IMR-90 (cell line): Measurements from ENCODE around the gene PLXDC1. TPM values are rescaled to one million over a fixed set of nuclear protein-coding genes. Genes with fewer than 3 reads are reported as not detected.

Experiments
- ATAC-seq: fragments of 200-7000 bp; cut with Tn5 transposase; 2 replicates; pipeline ENCODE4 v1.9.1; 2020; ENCODE audit warnings: low read depth, mild to moderate bottlenecking, moderate library complexity
- BruUV-seq: library from RNA; stranded (reverse); fragments of 400-500 nt; replicated peaks from 2 replicates; lab custom pipeline; 2021; lab: Mats Ljungman, UMichigan
- CTCF ChIA-PET: fragments of 300-600 bp; formaldehyde crosslinking; extraction: SDS; loops from one replicate; lab custom pipeline; 2021; ENCODE audit warnings: antibody characterized with exemption; lab: Yijun Ruan, JAX
- POLR2A ChIA-PET: fragments of 300-600 bp; sonication (Branson Sonifier 250); formaldehyde crosslinking; loops from one replicate; lab custom pipeline; 2022; ENCODE audit warnings: antibody characterized with exemption; ENCODE audit not compliant: unreplicated experiment; lab: Charles Lee
- DNase-seq: peaks from one replicate; pipeline ENCODE4 v3.0.0; 2013
- H2AFZ ChIP-seq: replicated peaks from 2 replicates; pipeline ENCODE3; 2013; ENCODE audit warnings: low read length, mild to moderate bottlenecking; ENCODE audit not compliant: poor library complexity
- H2AK5ac ChIP-seq: 2 replicates; pipeline ENCODE4 v1.6.1; 2013; ENCODE audit warnings: low read depth, low read length, inconsistent platforms
- H2AK9ac ChIP-seq: replicated peaks from 2 replicates; pipeline ENCODE3; 2013; ENCODE audit warnings: mild to moderate bottlenecking, low read depth, low read length, moderate library complexity; ENCODE audit not compliant: poor library complexity
- H2BK120ac ChIP-seq: 2 replicates; pipeline ENCODE4 v1.6.1; 2013; ENCODE audit warnings: low read depth, low read length, inconsistent platforms
- H2BK15ac ChIP-seq: 3 replicates; pipeline ENCODE4 v1.6.1; 2013; ENCODE audit warnings: low read depth, low read length, inconsistent platforms
- H2BK20ac ChIP-seq: 2 replicates; pipeline ENCODE4 v1.6.1; 2013; ENCODE audit warnings: low read depth, mild to moderate bottlenecking, inconsistent platforms, low read length, moderate library complexity
- H2BK5ac ChIP-seq: 2 replicates; pipeline ENCODE4 v1.6.1; 2013; ENCODE audit warnings: mild to moderate bottlenecking, low read depth, low read length, inconsistent platforms; ENCODE audit not compliant: poor library complexity, severe bottlenecking
- H3K14ac ChIP-seq: replicated peaks from 2 replicates; pipeline ENCODE4 v1.6.1; 2013; ENCODE audit warnings: low read depth, low read length, inconsistent platforms
- H3K18ac ChIP-seq: 2 replicates; pipeline ENCODE4 v1.6.1; 2013; ENCODE audit warnings: low read depth, low read length, control low read depth
- H3K23ac ChIP-seq: 2 replicates; pipeline ENCODE4 v1.6.1; 2013; ENCODE audit warnings: low read depth, low read length, inconsistent platforms
- H3K27ac ChIP-seq: 2 replicates; pipeline ENCODE4 v1.5.1; 2013; ENCODE audit warnings: mild to moderate bottlenecking, control low read depth, low read length; ENCODE audit not compliant: insufficient read depth
- H3K27me3 ChIP-seq: 2 replicates; pipeline ENCODE4 v1.6.1; 2013; ENCODE audit warnings: low read length; ENCODE audit not compliant: control insufficient read depth, insufficient read depth
- H3K36me3 ChIP-seq: 2 replicates; pipeline ENCODE4 v1.6.1; 2013; ENCODE audit warnings: low read length, mixed read lengths; ENCODE audit not compliant: control insufficient read depth, insufficient read depth
- H3K4ac ChIP-seq: 2 replicates; pipeline ENCODE4 v1.6.1; 2013; ENCODE audit warnings: low read depth, low read length, inconsistent platforms
- H3K4me1 ChIP-seq: 2 replicates; pipeline ENCODE4 v1.6.1; 2013; ENCODE audit warnings: low read length, mixed read lengths; ENCODE audit not compliant: control insufficient read depth, insufficient read depth
- H3K4me2 ChIP-seq: 2 replicates; pipeline ENCODE4 v1.6.1; 2013; ENCODE audit warnings: low read depth, mild to moderate bottlenecking, control low read depth, low read length, moderate library complexity
- H3K4me3 ChIP-seq: 2 replicates; pipeline ENCODE4 v1.5.1; 2013; ENCODE audit warnings: low read depth, mild to moderate bottlenecking, control low read depth, low read length, moderate library complexity; ENCODE audit not compliant: insufficient read depth
- H3K56ac ChIP-seq: 2 replicates; pipeline ENCODE4 v1.6.1; 2013; ENCODE audit warnings: low read length, inconsistent platforms; ENCODE audit not compliant: insufficient read depth; ENCODE audit errors: extremely low read depth
- H3K79me1 ChIP-seq, 2 experiments: 2 replicates each; pipeline ENCODE4 v1.6.1; 2013; ENCODE audit warnings: low read length in 2 of 2, inconsistent platforms in 1 of 2, low read depth in 1 of 2
- H3K9ac ChIP-seq: 2 replicates; pipeline ENCODE4 v1.6.1; 2013; ENCODE audit warnings: low read depth, low read length, control low read depth
- H3K9me1 ChIP-seq: 2 replicates; pipeline ENCODE4 v1.6.1; 2013; ENCODE audit warnings: low read length, inconsistent platforms; ENCODE audit not compliant: insufficient read depth
- H3K9me3 ChIP-seq: 2 replicates; pipeline ENCODE4 v1.6.1; 2013; ENCODE audit warnings: low read length; ENCODE audit not compliant: control insufficient read depth, insufficient read depth
- H4K20me1 ChIP-seq: 2 replicates; pipeline ENCODE4 v1.6.1; 2013; ENCODE audit warnings: low read length, inconsistent platforms; ENCODE audit not compliant: insufficient read depth
- H4K5ac ChIP-seq: 2 replicates; pipeline ENCODE4 v1.6.1; 2013; ENCODE audit warnings: mild to moderate bottlenecking, low read depth, low read length, control low read depth
- H4K8ac ChIP-seq, 2 experiments: 2 replicates each; pipeline ENCODE4 v1.6.1; 2013; ENCODE audit warnings: low read depth in 2 of 2, low read length in 2 of 2, control low read depth in 1 of 2, inconsistent platforms in 1 of 2
- H4K91ac ChIP-seq: 2 replicates; pipeline ENCODE4 v1.6.1; 2013; ENCODE audit warnings: low read depth, low read length, inconsistent platforms; ENCODE audit not compliant: insufficient read depth
- FOS ChIP-seq: fragments of 150-350 bp; IDR thresholded peaks from 2 replicates; pipeline ENCODE4 v1.6.1; 2016; ENCODE audit warnings: low read depth, low read length
- MAFK ChIP-seq: IDR thresholded peaks from 2 replicates; pipeline ENCODE4 v1.6.1; 2012; ENCODE audit warnings: low read depth, low read length, improper control_type of control experiment
- MXI1 ChIP-seq: IDR thresholded peaks from 2 replicates; pipeline ENCODE4 v1.6.1; 2012; ENCODE audit warnings: low read depth, mild to moderate bottlenecking, low read length, moderate library complexity, borderline replicate concordance
- NFE2L2 ChIP-seq: fragments of 150-350 bp; IDR thresholded peaks from 2 replicates; pipeline ENCODE4 v1.6.1; 2016; ENCODE audit warnings: low read depth, mild to moderate bottlenecking, low read length
- RAD21 ChIP-seq: IDR thresholded peaks from 2 replicates; pipeline ENCODE4 v1.6.1; 2012; ENCODE audit warnings: low read length, improper control_type of control experiment
- RCOR1 ChIP-seq: IDR thresholded peaks from 2 replicates; pipeline ENCODE4 v1.6.1; 2012; ENCODE audit warnings: mild to moderate bottlenecking, low read length, improper control_type of control experiment; ENCODE audit not compliant: insufficient replicate concordance
- RFX5 ChIP-seq: IDR thresholded peaks from 2 replicates; pipeline ENCODE4 v1.8.0; 2012; ENCODE audit warnings: low read depth, mild to moderate bottlenecking, low read length, moderate library complexity
- SMC3 ChIP-seq: fragments of 150-350 bp; IDR thresholded peaks from 2 replicates; pipeline ENCODE4 v1.6.1; 2016; ENCODE audit warnings: low read depth, mild to moderate bottlenecking, antibody characterized with exemption, low read length, moderate library complexity
- USF2 ChIP-seq: fragments of 150-350 bp; IDR thresholded peaks from 2 replicates; pipeline ENCODE4 v1.6.1; 2017; ENCODE audit warnings: mild to moderate bottlenecking, antibody characterized with exemption, low read length, low read depth
- WGBS, 2 experiments: methylation state at CpG; one replicate each; pipeline versions ENCODE4 v1.1.5 to v1.1.7; 2013; ENCODE audit warnings: missing lambda C conversion rate in 2 of 2; ENCODE audit not compliant: insufficient read length in 1 of 2; ENCODE audit errors: extremely low coverage in 2 of 2; 5-methylcytosine and 5-hydroxymethylcytosine counted together
- dilution Hi-C: fragments of 300-500 bp; cut with HindIII; formaldehyde crosslinking; loops from one replicate; pipeline ENCODE4 v1.14.3; 2018; ENCODE audit warnings: low sequenced_read_pairs; ENCODE audit not compliant: unreplicated experiment
- in situ Hi-C: fragments of 300-500 bp; cut with MboI; formaldehyde crosslinking; loops from 3 replicates; pipeline ENCODE4 v1.14.3; 2019; ENCODE audit warnings: low sequenced_read_pairs, inconsistent platforms, mixed read lengths
- intact Hi-C: fragments of 100-400 bp; cut with micrococcal nuclease; formaldehyde crosslinking; loops from 2 replicates; pipeline ENCODE4 v1.10.0; 2022
- polyA plus RNA-seq, 3 experiments: library from polyadenylated mRNA; depleted of rRNA; stranded (reverse); fragments of >200 nt; gene quantifications; 2 replicates each; pipeline ENCODE4 v1.2.3, GENCODE V29; 2012; ENCODE audit warnings: low replicate concordance in 1 of 3
- total RNA-seq: library from RNA; depleted of rRNA; stranded (reverse); fragments of >200 nt; gene quantifications from 2 replicates; pipeline ENCODE4 v1.2.3, GENCODE V29; 2012
- TF ChIP-seq, protein P1 (sequence below): fragments of 150-350 bp; IDR thresholded peaks from 2 replicates; pipeline ENCODE4 v1.6.1; 2016; ENCODE audit warnings: low read depth, mild to moderate bottlenecking, low read length, moderate library complexity, borderline replicate concordance

The PLXDC1 gene
- total and polyA plus RNA-seq, 2 of the 4 experiments (the other 2 are of a cell fraction): under 0.01 to 0.50 TPM

- no peak overlapping the region for H3K4me3 ChIP-seq
- peaks cover 6% of the 10 kb centered on the region for H3K27me3 ChIP-seq
- H3K14ac ChIP-seq: peak overlapping the region; percentile 77
- no peaks in the 10 kb centered on the region for H3K79me1 ChIP-seq
- WGBS, 2 experiments: no CpG with 5 or more reads among the region's 4 CpGs
- ATAC-seq (peak; percentile 68), DNase-seq (peak; percentile 73)
- H2AFZ ChIP-seq: peak overlapping the region; percentile 50
- no peak overlapping the region for H3K27ac ChIP-seq
- ChIA-PET POLR2A (no interaction called here), CTCF (no interaction called here)
- H2BK120ac ChIP-seq: peak overlapping the region; percentile 48
- peaks cover 3% of the 10 kb centered on the region for H3K9me3 ChIP-seq
- no peak overlapping the region for H2AK9ac ChIP-seq
- H3K4ac ChIP-seq: peak overlapping the region; percentile 0; the same call in 1 of the 2 replicates
- intact Hi-C loops: no loop called here
- no peak overlapping the region for H3K9ac ChIP-seq
- H3K23ac ChIP-seq: no peak overlapping the region
- H3K4me2 ChIP-seq: no peak overlapping the region
- 0 out of 2 replicates have a peak overlapping the region, but pooled peaks have one; percentile 51 for H2AK5ac ChIP-seq
- peak overlapping the region; percentile 70; the same call in 1 of the 3 replicates for H2BK15ac ChIP-seq
- H4K8ac ChIP-seq: peak overlapping the region in 1 of 2 experiments; percentile 71; a peak in 1 of 4 replicates
- no peaks in the 10 kb centered on the region for H3K9me1 ChIP-seq
- peak overlapping the region; percentile 54; the same call in 1 of the 2 replicates for H2BK20ac ChIP-seq
- peak overlapping the region; percentile 36; the same call in 1 of the 2 replicates for H4K91ac ChIP-seq
- dilution Hi-C loops: no loop called here
- in situ Hi-C loops: no loop called here
- peak overlapping the region; percentile 64 for H4K5ac ChIP-seq
- H3K36me3 ChIP-seq: no peaks in the 10 kb centered on the region
- peak overlapping the region; percentile 31; the same call in 1 of the 2 replicates for H3K18ac ChIP-seq
- BruUV-seq: no TSS peak
- H4K20me1 ChIP-seq: no peaks in the 10 kb centered on the region
- H3K4me1 ChIP-seq: peaks cover 6% of the 10 kb centered on the region
- H3K56ac ChIP-seq: no peak overlapping the region
- TF ChIP-seq RFX5 (no peak), SMC3 (no peak), NFE2L2 (peak; percentile 89), RCOR1 (no peak), MXI1 (no peak), RAD21 (no peak), MAFK (peak; percentile 60), FOS (peak; percentile 49), USF2 (peak; percentile 77)
- TF ChIP-seq, protein P1, sequence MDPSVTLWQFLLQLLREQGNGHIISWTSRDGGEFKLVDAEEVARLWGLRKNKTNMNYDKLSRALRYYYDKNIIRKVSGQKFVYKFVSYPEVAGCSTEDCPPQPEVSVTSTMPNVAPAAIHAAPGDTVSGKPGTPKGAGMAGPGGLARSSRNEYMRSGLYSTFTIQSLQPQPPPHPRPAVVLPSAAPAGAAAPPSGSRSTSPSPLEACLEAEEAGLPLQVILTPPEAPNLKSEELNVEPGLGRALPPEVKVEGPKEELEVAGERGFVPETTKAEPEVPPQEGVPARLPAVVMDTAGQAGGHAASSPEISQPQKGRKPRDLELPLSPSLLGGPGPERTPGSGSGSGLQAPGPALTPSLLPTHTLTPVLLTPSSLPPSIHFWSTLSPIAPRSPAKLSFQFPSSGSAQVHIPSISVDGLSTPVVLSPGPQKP: no peak
- H2BK5ac ChIP-seq: no peak overlapping the region
Observed at GRCh38 chr17:39014044-39014794, 137.2 kb downstream of the PLXDC1 start.
